ENCODE measurements around the gene OLIG1. TPM values are rescaled to one million over a fixed set of nuclear protein-coding genes. Genes with fewer than 3 reads are reported as not detected.
A peak's percentile ranks its signal among the peaks of the same experiment; 100 is the strongest.

Gene OLIG1
- total and polyA plus RNA-seq, 2 of the 8 experiments (the other 6 are each of a cell fraction or from before 2014, with no cell fraction given), result 0.65 to 1.2 TPM

DNA sequence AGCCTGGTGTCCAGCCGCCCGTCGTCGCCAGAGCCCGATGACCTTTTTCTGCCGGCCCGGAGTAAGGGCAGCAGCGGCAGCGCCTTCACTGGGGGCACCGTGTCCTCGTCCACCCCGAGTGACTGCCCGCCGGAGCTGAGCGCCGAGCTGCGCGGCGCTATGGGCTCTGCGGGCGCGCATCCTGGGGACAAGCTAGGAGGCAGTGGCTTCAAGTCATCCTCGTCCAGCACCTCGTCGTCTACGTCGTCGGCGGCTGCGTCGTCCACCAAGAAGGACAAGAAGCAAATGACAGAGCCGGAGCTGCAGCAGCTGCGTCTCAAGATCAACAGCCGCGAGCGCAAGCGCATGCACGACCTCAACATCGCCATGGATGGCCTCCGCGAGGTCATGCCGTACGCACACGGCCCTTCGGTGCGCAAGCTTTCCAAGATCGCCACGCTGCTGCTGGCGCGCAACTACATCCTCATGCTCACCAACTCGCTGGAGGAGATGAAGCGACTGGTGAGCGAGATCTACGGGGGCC, 43.0 kb upstream of the OLIG1 start (continued):
- TF ChIP-seq RNF2 (IDR thresholded peaks at IDR 0.05; ENCODE audit: borderline replicate concordance, low read depth, low read length, missing control alignments, poor library complexity, severe bottlenecking) (peak; percentile 77), SIX5 (IDR thresholded peaks at IDR 0.05; ENCODE audit: low read depth, low read length) (no peak), TCF12 (IDR thresholded peaks at IDR 0.05; ENCODE audit: low read depth, low read length) (no peak), FOSL1 (IDR thresholded peaks at IDR 0.05; ENCODE audit: insufficient read depth, low read depth, low read length) (no peak), SAP30 (IDR thresholded peaks at IDR 0.05; ENCODE audit: insufficient read depth, insufficient replicate concordance, low read length) (no peak)

All from H1 (cell line).